ENCODE data around the gene KRT73. TPM values are rescaled to one million over a fixed set of nuclear protein-coding genes. Genes with fewer than 3 reads are reported as not detected.
A peak's percentile ranks its signal among the peaks of the same experiment; 100 is the strongest.

Gene KRT73
- total RNA-seq, 1 experiment from 2014 or later, result not detected

- H2BK15ac ChIP-seq (ENCODE audit: low read depth, low read length), result no peak overlapping the region
- H3K14ac ChIP-seq (ENCODE audit: insufficient read depth, low read length), result no peak overlapping the region; the same call in 1 of the 2 replicates
- no peak overlapping the region for H2BK120ac ChIP-seq (ENCODE audit: low read depth, low read length, poor library complexity, severe bottlenecking)
- no peaks in the 10 kb centered on the region for H3K4me1 ChIP-seq (ENCODE audit: insufficient read depth, low read length)
- no peaks in the 10 kb centered on the region for H3K23me2 ChIP-seq (ENCODE audit: insufficient read length, low read depth, low read length, poor library complexity, severe bottlenecking)
- no peak overlapping the region for H3K27ac ChIP-seq (ENCODE audit: insufficient read length, low read depth, low read length)
- H2AFZ ChIP-seq (ENCODE audit: low read length), result no peak overlapping the region
- H3K56ac ChIP-seq (ENCODE audit: insufficient read length, low read depth, low read length), result no peak overlapping the region
- H3K27ac Mint-ChIP-seq, result no peak overlapping the region
- no peaks in the 10 kb centered on the region for H3K9me3 Mint-ChIP-seq
- no peak overlapping the region for H2BK20ac ChIP-seq (ENCODE audit: low read depth, low read length, poor library complexity, severe bottlenecking)
- no peak overlapping the region for H3K18ac ChIP-seq (ENCODE audit: insufficient read length, low read depth, low read length)
- no peak overlapping the region for H4K8ac ChIP-seq (replicated peaks; ENCODE audit: insufficient read length, low read depth, low read length)
- peak; percentile 15 for DNase-seq
- no peaks in the 10 kb centered on the region for H3K27me3 ChIP-seq (ENCODE audit: insufficient read depth, low read length)
- no peaks in the 10 kb centered on the region for H3K36me3 Mint-ChIP-seq (ENCODE audit: insufficient read depth in 1 of 3, low read depth in 3 of 3)
- no peak overlapping the region for H3K4ac ChIP-seq (ENCODE audit: low read depth, low read length)
- H2BK5ac ChIP-seq (ENCODE audit: insufficient read length, low read length), result no peak overlapping the region
- peaks cover 27% of the 10 kb centered on the region for H3K27me3 Mint-ChIP-seq (ENCODE audit: low read depth)
- no CpG with 5 or more reads among the region's 7 CpGs for whole genome bisulfite sequencing (ENCODE audit: extremely low coverage, insufficient read length, low lambda C conversion rate)
- H3T11ph ChIP-seq (ENCODE audit: low read length), result no peak overlapping the region
- H3K23ac ChIP-seq (ENCODE audit: insufficient read length, low read depth, low read length), result no peak overlapping the region
- H4K5ac ChIP-seq (ENCODE audit: insufficient read length, low read depth, low read length), result no peak overlapping the region
- H3K4me3 Mint-ChIP-seq, result no peak overlapping the region
- no peak overlapping the region for H3K9ac ChIP-seq (ENCODE audit: extremely low read depth, insufficient read length, low read length)
- no peaks in the 10 kb centered on the region for H3K79me1 ChIP-seq (ENCODE audit: insufficient read depth, low read depth, low read length, poor library complexity, severe bottlenecking)
- H3K9me3 ChIP-seq (ENCODE audit: control insufficient read depth, low read depth, low read length), result no peaks in the 10 kb centered on the region
- H2BK12ac ChIP-seq (ENCODE audit: insufficient read length, low read depth, low read length), result no peak overlapping the region
- no peaks in the 10 kb centered on the region for H4K20me1 ChIP-seq (ENCODE audit: control insufficient read depth, insufficient read depth, insufficient read length)
- H3K4me2 ChIP-seq (ENCODE audit: insufficient read depth, insufficient read length, low read length), result no peak overlapping the region
- peaks cover 0 to 2% of the 10 kb centered on the region in 2 experiments; a peak in 1 of 4 replicates for H3K4me1 Mint-ChIP-seq
- TF ChIP-seq CTCF (conservative IDR thresholded peaks at IDR 0.05), result no peak
- no peaks in the 10 kb centered on the region for H3K79me2 ChIP-seq (ENCODE audit: insufficient read depth, low read length)
- H2AK5ac ChIP-seq (ENCODE audit: insufficient read length, low read length), result no peak overlapping the region
- no peak overlapping the region for H4K91ac ChIP-seq (ENCODE audit: insufficient read length, low read depth, low read length)
These were observed 26.9 kb upstream of the KRT73 start for GRCh38 chr12:52645120-52645761.
